ENCODE results near the gene HSD3B2.
A peak's percentile ranks its signal among the peaks of the same experiment; 100 is the strongest.
"Not testable (repeated sequence)": the region's sequence is repeated elsewhere in the genome, so short reads cannot be mapped to it uniquely, and the experiment has no call there.

HSD3B2 gene

DNA sequence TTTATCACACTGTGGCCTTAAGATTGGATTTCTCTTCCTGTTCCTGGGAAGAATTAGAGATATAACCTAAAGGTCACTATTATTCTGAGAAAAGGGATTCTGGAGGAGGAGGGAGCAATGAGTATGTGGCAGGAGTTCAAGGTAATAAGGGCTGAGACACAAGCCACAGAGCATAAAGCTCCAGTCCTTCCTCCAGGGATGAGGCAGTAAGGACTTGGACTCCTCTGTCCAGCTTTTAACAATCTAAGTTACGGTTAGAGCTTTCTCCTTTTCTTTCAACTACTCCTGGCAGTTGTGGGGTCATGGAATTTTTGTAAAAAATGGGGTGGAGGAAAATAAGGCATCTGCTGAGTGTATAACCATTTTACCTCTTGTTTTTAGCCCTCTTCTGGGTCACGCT, at the start of gene HSD3B2:
Gene HSD3B2, plus strand, starts transcription at position 201 of the 400 bp plus-strand sequence. CDS start 270 bp downstream, outside the sequence.
- no peak for FAIRE-seq
- TF ChIP-seq POLR2A (IDR thresholded peaks at IDR 0.05; ENCODE audit: low read depth, low read length), result no peak
- no peak for DNase-seq (ENCODE audit: insufficient read length, low spot score)

DNA sequence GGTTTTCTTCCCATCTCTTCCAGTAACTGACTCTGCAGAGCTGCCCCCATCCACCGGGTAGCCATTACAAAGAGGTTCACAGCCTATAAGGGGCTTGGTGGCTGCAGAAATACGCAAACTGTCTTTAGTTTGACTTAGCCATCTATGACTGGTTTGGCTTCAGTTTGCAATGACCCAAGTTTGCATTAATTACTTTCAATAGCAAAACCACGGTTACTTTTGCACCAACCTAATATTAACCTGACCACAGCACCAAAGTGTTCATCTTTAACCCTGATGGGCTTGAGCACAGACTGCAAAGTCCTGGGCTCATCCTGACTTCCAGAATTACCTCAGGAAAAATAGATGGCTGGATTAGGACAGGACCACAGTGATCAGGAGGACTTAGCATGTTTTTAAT, 48.5 kb upstream of the HSD3B2 start:
- TF ChIP-seq POLR2A (IDR thresholded peaks at IDR 0.05; ENCODE audit: low read depth, low read length), result no peak
- no peak for FAIRE-seq

DNA sequence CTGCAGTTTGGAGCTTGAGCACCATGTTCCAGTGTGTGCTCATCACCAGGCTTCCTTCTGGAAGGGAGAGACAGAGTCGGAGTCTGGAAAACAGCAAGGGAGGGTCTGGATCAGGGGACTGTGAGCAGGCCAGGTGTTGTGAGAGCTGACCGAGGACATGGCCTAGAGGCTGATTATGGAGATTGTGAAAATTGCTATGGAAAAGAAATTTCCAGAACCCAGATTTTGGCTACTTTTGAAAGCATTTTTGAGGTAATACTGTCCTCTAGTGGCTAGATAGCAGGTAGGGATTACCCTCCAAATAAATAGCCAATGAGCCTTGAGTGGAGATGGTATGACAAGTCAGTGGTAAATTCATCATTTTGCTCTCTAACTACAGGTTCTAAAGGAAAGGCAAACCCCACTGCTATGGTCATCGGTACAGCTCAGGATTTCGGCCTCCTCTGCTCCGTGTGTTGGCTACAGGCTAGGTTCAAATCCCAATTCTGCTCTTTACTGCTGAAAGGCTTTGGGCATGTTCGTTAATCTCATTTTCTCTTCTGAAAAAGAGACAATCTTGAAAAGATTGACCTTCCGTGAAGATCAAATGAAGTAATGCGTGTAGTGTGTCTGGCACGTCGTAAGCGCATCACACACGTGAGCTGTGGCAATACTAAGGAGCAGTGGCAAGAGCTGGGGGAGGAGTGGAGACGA, 47.4 kb upstream of the HSD3B2 start:
- no peak for FAIRE-seq
- DNase-seq (ENCODE audit: insufficient read length, low spot score), result peak; percentile 33
- no peak for TF ChIP-seq POLR2A (IDR thresholded peaks at IDR 0.05; ENCODE audit: low read depth, low read length)

More for the DNA sequence above, 48.5 kb upstream of the HSD3B2 start:
- DNase-seq (ENCODE audit: insufficient read length, low spot score), result no peak

DNA sequence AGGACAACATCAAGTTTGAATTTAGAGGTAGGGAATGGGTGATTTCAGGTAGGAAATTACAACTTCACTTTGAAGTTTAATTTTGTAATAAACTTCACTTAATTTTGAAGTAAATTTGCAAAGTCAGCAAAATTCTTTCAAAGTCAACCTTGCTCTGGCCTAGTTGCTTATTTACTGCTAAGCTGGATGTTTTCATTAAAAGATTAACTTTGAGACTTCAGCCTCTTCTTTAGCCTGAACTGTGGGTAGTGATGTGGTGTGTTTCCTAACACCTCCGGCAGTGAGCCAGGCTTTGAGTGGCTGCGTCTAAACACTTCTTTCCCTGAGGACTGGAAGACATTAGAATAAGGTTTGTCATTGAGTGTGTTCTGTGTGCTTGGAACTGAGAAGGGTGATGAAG, 46.4 kb upstream of the HSD3B2 start, which contains the start of gene HAO2:
Gene HAO2, plus strand, starts transcription at position 232 of the 400 bp plus-strand sequence. CDS start 12,301 bp downstream, outside the sequence.
- FAIRE-seq, result no peak
- TF ChIP-seq POLR2A (IDR thresholded peaks at IDR 0.05; ENCODE audit: low read depth, low read length), result no peak
- no peak for DNase-seq (ENCODE audit: insufficient read length, low spot score)

DNA sequence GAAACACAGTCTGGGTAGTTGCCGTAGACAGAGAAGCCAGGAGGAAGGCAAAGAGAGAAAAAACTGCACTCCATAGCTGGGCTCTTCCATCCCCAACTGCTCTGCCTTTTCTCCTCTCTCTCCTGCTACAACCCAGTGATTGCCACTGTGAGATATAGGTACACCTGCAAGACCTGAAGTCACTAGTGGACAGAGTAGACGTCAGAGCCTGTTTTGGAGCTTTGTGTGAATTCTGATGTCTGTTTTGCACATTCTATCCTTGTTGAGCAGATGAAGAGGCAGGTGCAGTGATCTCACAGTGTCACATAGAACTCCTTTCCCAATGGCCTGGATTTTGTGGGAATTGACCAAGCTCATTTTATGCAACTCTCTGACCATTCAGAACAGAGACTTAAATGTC, 44.2 kb upstream of the HSD3B2 start:
- no peak for TF ChIP-seq POLR2A (IDR thresholded peaks at IDR 0.05; ENCODE audit: low read depth, low read length)
- FAIRE-seq (no peak), DNase-seq (ENCODE audit: insufficient read length, low spot score) (no peak)

DNA sequence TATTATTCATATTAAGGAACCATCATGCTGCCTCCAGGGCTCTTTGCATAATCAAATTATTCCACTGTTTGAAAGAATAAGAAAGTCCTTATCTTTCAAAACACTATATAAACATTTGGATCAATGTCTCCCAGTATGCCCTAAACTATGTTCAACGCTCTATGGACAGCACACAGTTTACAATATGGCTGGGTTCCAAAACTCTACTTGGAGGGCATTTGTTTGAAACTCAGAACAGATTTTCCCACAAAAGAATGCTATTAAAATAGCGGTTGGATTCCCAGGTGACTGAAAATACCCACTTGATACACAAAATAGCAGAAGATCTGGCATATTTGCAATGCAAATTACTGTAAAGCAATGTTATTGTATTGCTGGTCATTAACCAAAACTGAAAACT, 43.1 kb upstream of the HSD3B2 start:
- no peak for TF ChIP-seq POLR2A (IDR thresholded peaks at IDR 0.05; ENCODE audit: low read depth, low read length)
- FAIRE-seq (no peak), DNase-seq (ENCODE audit: insufficient read length, low spot score) (no peak)

DNA sequence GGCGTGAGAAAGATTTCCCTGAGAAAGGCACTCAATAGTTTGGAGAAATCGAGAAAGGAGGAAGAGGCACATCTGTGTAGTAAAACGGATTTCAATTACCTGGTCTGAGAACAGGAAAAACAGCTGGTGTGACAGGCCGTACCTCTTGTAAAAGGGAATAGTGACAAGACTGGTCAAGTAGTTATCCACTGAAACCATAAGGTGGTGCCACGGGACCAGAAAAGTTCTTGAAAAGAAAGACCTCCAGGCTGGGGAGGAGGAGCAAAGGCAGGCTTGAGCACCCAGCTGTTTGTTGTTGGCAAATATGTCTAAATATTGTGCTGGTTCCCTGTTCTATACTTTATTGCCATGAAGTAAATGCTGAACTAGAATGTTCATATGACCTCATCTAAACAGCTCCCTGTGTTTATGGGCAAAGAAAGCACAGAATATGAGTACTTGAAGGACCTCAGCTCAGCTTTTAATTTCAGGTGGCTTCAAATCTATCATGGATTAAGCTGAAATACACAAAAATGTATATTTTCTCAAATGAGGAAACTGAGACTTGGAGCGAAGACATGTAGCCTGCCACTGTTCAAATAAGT, 42.4 kb upstream of the HSD3B2 start:
- FAIRE-seq (no peak), DNase-seq (ENCODE audit: insufficient read length, low spot score) (no peak)
- TF ChIP-seq POLR2A (IDR thresholded peaks at IDR 0.05; ENCODE audit: low read depth, low read length), result no peak

DNA sequence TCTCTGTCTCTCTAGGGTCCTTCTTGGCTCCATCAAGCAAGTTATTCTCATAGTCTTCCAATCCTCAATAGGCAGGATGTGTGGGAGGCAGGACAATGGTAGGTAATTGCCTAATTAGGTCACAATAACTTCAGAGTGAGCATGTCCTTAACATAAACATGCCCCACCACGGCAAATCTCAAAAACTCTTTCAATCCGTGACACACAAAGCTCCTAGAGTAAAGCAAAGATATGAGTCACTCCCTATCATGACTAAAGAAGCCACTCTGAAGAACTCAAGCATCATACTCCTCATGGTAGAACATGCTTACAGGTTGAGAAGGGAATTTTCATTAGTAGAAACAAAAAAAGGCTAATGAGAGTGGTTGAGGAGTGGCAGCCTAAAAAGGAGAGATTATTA, 41.5 kb upstream of the HSD3B2 start:
- no peak for DNase-seq (ENCODE audit: insufficient read length, low spot score)
- no peak for TF ChIP-seq POLR2A (IDR thresholded peaks at IDR 0.05; ENCODE audit: low read depth, low read length)

DNA sequence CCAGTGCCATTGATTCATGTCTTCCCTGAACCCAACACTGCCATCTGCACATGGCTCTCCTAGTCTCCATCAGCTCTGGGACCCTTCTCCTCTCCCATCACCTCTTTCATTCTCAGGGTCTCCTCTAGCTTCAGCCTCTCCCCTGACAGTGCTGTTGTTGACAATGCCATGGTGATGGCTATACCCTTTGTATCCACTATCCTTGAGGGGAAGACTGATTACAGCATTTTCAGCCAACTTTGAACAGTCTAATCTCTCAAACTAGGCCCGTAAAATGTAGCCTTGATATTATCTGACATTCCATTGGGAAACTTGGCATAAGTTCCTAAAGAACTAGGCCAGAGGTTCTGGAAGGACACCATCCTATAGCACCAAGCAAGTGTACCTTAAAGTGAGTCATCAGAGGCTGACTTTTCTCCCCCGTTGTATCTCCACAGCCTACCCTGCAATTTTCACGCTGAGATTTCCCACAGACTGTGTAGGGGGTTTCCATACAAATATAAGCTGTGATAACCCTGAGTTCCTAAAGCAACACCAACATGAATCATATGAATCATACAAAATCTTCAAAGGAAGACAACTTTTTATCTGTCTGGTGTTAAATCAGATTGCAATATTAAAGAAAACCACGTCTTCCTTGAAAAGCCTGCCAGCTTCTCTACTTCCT, 40.6 kb upstream of the HSD3B2 start:
- no peak for DNase-seq (ENCODE audit: insufficient read length, low spot score)
- no peak for FAIRE-seq
- no peak for TF ChIP-seq POLR2A (IDR thresholded peaks at IDR 0.05; ENCODE audit: low read depth, low read length)

More for the DNA sequence above, 41.5 kb upstream of the HSD3B2 start:
- no peak for FAIRE-seq

DNA sequence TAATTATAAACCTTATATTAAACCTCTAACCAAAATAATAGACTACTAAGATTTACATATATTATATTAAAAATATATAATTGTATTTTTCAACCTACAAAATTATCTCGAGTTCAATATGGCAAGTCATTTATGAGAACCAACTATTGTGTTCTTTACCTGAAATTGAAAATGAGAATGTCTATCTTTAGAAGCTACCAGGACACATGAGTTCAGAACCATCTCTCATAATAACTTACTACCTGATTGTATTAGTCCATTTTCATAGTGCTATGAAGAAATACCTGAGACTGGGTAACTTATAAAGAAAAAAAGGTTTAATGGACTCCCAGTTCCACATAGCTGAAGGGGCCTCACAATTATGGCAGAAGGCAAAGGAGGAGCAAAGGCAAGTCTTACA, 39.6 kb upstream of the HSD3B2 start:
- no peak for FAIRE-seq
- TF ChIP-seq POLR2A (IDR thresholded peaks at IDR 0.05; ENCODE audit: low read depth, low read length), result no peak
- DNase-seq (ENCODE audit: insufficient read length, low spot score), result no peak

DNA sequence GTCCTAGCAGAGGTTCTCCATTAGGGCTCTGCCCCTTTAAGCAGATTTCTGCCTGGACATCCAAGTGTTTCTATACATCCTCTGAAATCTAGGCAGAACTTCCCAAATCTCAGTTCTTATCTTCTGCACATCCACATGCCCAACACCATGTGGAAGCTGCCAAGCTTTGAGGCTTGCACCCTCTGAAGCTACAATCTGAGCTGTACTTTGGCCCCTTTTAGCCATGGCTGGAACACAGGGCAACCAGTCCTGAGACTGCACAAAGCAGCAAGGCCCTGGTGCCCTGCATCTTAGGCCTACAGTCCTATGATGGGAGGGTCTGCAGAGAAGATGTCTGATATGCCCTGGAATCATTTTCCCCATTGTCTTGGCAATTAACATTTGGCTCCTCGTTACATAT, 38.4 kb upstream of the HSD3B2 start:
- DNase-seq (ENCODE audit: insufficient read length, low spot score) (no peak), FAIRE-seq (no peak)
- no peak for TF ChIP-seq POLR2A (IDR thresholded peaks at IDR 0.05; ENCODE audit: low read depth, low read length)

DNA sequence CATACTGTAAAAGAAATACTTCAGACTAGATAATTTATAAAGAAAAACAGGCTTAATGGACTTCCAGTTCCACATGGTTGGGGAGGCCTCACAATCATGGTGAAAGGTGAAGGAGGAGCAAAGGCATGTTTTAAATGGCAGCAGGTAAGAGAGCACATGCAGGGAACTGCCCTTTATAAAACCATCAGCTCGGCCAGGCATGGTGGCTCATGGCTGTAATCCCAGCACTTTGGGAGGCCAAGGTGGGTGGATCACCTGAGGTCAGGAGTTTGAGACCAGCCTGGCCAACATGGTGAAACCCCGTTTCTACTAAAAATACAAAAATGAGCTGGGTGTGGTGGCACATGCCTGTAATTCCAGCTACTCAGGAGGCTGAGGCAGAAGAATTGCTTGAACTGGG, 37.4 kb upstream of the HSD3B2 start:
- DNase-seq (ENCODE audit: insufficient read length, low spot score); FAIRE-seq: not testable (repeated sequence)

DNA sequence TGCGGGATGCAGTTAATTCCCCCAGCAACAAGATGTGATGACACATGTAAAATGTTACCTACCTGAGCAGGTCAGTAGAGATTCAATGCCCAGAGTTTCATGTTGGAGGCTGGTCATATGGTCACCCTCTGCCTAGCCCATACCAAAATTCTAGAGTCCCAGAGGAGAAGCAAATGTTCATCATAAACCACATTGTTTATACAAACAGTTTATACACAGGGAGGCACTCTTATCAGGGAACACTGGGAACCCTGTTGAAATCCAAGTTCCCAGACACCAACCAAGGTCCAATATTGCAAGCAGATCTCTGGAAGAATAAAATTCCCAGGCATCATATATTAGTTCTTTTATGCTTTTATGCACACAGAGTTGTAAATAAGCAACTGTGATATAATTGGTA, 35.8 kb upstream of the HSD3B2 start:
- no peak for DNase-seq (ENCODE audit: insufficient read length, low spot score)
- TF ChIP-seq POLR2A (IDR thresholded peaks at IDR 0.05; ENCODE audit: low read depth, low read length), result no peak
- FAIRE-seq, result no peak

DNA sequence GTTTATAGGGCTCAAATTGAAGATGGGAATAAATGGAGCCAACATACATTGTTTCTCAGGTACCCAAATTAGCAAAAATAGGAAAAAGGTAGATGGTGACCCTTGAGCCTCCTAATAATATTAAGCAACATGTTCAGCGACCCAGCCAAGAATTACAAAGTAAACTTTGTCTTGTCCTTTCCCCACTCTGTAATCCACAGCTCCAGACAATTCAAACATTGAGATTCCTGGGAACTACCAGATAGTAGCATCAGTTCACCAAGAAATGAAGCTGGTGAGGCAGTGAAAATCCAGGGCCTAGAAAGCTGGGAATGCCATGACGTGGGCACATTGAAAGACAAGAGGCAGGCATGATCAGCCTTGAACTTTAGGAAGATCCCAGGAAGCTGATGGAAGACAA, 34.6 kb upstream of the HSD3B2 start:
- no peak for FAIRE-seq
- no peak for DNase-seq (ENCODE audit: insufficient read length, low spot score)
- TF ChIP-seq POLR2A (IDR thresholded peaks at IDR 0.05; ENCODE audit: low read depth, low read length), result no peak

All from H54 (cell line).